ENCODE measurements around the gene TMEM108.

- TF ChIP-seq GATA2 (IDR thresholded peaks at IDR 0.05; ENCODE audit: low read depth, low read length) (no peak), GATA3 (IDR thresholded peaks at IDR 0.05; ENCODE audit: low read depth, low read length) (no peak)
These were observed 86.3 kb downstream of the TMEM108 start for GRCh38 chr3:133124511-133124910.

Measured in SH-SY5Y (cell line).